Activated naive CD4-positive, alpha-beta T cell treated with anti-CD3 and anti-CD28 coated beads, Interleukin-2, amount 50 U/mL, for 72 hours (primary cell): ENCODE results near the gene RASGEF1C. TPM values are rescaled to one million over a fixed set of nuclear protein-coding genes. Genes with fewer than 3 reads are reported as not detected.

Source experiments
- ATAC-seq, 2 donors: fragments of 150-1000 bp; cut with Tn5 transposase; 2 replicates each; pipeline ENCODE4 v1.10.0; 2021; ENCODE audit warnings: mild to moderate bottlenecking in 2 of 2, moderate library complexity in 2 of 2
- DNase-seq, 2 donors: peaks; one replicate each; pipeline ENCODE4 v3.0.0; 2021 to 2022; ENCODE audit warnings: low spot score in 2 of 2
- H3K27ac Mint-ChIP-seq, 2 donors: one replicate each; pipeline ENCODE4 v1.8.0; 2022; ENCODE audit warnings: mild to moderate bottlenecking in 2 of 2, mixed read lengths in 2 of 2
- H3K36me3 Mint-ChIP-seq, 2 donors: one replicate each; pipeline ENCODE4 v1.8.0; 2022; ENCODE audit warnings: mixed read lengths in 2 of 2
- H3K9me3 Mint-ChIP-seq, 2 donors: one replicate each; pipeline ENCODE4 v1.8.0; 2022; ENCODE audit warnings: mixed read lengths in 2 of 2
- total RNA-seq, 2 donors: library from RNA; stranded (reverse); gene quantifications; one replicate each; pipeline ENCODE4 v1.2.3, GENCODE V29; 2022

The RASGEF1C gene
- total RNA-seq, 2 donors from 2014 or later: not detected

- no peaks in the 10 kb centered on the region for H3K36me3 Mint-ChIP-seq
- no peak for ATAC-seq
- no peak overlapping the region for H3K27ac Mint-ChIP-seq
Measured at GRCh38 chr5:180174587-180174972, 34.4 kb downstream of the RASGEF1C start.

GRCh38 chr5:180173875-180174586 lies 35.0 kb downstream of the RASGEF1C start:
- DNase-seq (no peak), ATAC-seq (no peak)
- no peak overlapping the region for H3K27ac Mint-ChIP-seq
- H3K9me3 Mint-ChIP-seq: no peaks in the 10 kb centered on the region
- H3K36me3 Mint-ChIP-seq: no peaks in the 10 kb centered on the region

More at GRCh38 chr5:180174587-180174972, 34.4 kb downstream of the RASGEF1C start:
- H3K9me3 Mint-ChIP-seq: no peaks in the 10 kb centered on the region
- DNase-seq: no peak

GRCh38 chr5:180173198-180173544 lies 35.8 kb downstream of the RASGEF1C start:
- no peak for ATAC-seq
- H3K27ac Mint-ChIP-seq: no peak overlapping the region

GRCh38 chr5:180172447-180173197 lies 36.4 kb downstream of the RASGEF1C start:
- Mint-ChIP-seq H3K36me3 (no peaks in the 10 kb centered on the region), H3K9me3 (no peaks in the 10 kb centered on the region), H3K27ac (no peak overlapping the region)
- DNase-seq: no peak
- ATAC-seq: no peak

More at GRCh38 chr5:180173198-180173544, 35.8 kb downstream of the RASGEF1C start:
- no peaks in the 10 kb centered on the region for H3K36me3 Mint-ChIP-seq
- DNase-seq: no peak
- no peaks in the 10 kb centered on the region for H3K9me3 Mint-ChIP-seq

- no peaks in the 10 kb centered on the region for H3K9me3 Mint-ChIP-seq
- DNase-seq (no peak), ATAC-seq (no peak)
- no peaks in the 10 kb centered on the region for H3K36me3 Mint-ChIP-seq
- H3K27ac Mint-ChIP-seq: no peak overlapping the region
Measured at GRCh38 chr5:180171568-180172094, 37.4 kb downstream of the RASGEF1C start.

GRCh38 chr5:180170810-180171567 lies 38.0 kb downstream of the RASGEF1C start:
- no peak for DNase-seq
- no peaks in the 10 kb centered on the region for H3K9me3 Mint-ChIP-seq
- no peak for ATAC-seq
- no peak overlapping the region for H3K27ac Mint-ChIP-seq
- no peaks in the 10 kb centered on the region for H3K36me3 Mint-ChIP-seq

GRCh38 chr5:180170106-180170809 lies 38.8 kb downstream of the RASGEF1C start:
- Mint-ChIP-seq H3K36me3 (no peaks in the 10 kb centered on the region), H3K9me3 (no peaks in the 10 kb centered on the region), H3K27ac (no peak overlapping the region)
- ATAC-seq (no peak), DNase-seq (no peak)

- Mint-ChIP-seq H3K27ac (no peak overlapping the region), H3K9me3 (peaks cover 0 to 4% of the 10 kb centered on the region in 2 donors), H3K36me3 (no peaks in the 10 kb centered on the region)
- DNase-seq (no peak), ATAC-seq (no peak)
Measured at GRCh38 chr5:180169248-180170105, 39.5 kb downstream of the RASGEF1C start.

GRCh38 chr5:180168758-180169157 lies 40.3 kb downstream of the RASGEF1C start:
- H3K36me3 Mint-ChIP-seq: no peaks in the 10 kb centered on the region
- H3K27ac Mint-ChIP-seq: no peak overlapping the region
- DNase-seq (no peak), ATAC-seq (no peak)
- peaks cover 0 to 9% of the 10 kb centered on the region in 2 donors for H3K9me3 Mint-ChIP-seq

- no peaks in the 10 kb centered on the region for H3K36me3 Mint-ChIP-seq
- DNase-seq (no peak), ATAC-seq (no peak)
- H3K9me3 Mint-ChIP-seq: peaks cover 0 to 9% of the 10 kb centered on the region in 2 donors
- H3K27ac Mint-ChIP-seq: no peak overlapping the region
Measured at GRCh38 chr5:180166176-180166575, 42.8 kb downstream of the RASGEF1C start.

- DNase-seq (no peak), ATAC-seq (no peak)
- Mint-ChIP-seq H3K9me3 (peaks cover 0 to 9% of the 10 kb centered on the region in 2 donors), H3K36me3 (no peaks in the 10 kb centered on the region), H3K27ac (no peak overlapping the region)
Measured at GRCh38 chr5:180162304-180162661, 46.7 kb downstream of the RASGEF1C start.

GRCh38 chr5:180161420-180162303 lies 47.3 kb downstream of the RASGEF1C start:
- no peak for ATAC-seq

GRCh38 chr5:180160789-180161188 lies 48.2 kb downstream of the RASGEF1C start:
- DNase-seq (no peak), ATAC-seq (no peak)
- Mint-ChIP-seq H3K27ac (no peak overlapping the region), H3K36me3 (no peaks in the 10 kb centered on the region), H3K9me3 (peaks cover 0 to 9% of the 10 kb centered on the region in 2 donors)

More at GRCh38 chr5:180161420-180162303, 47.3 kb downstream of the RASGEF1C start:
- DNase-seq: no peak
- peaks cover 0 to 9% of the 10 kb centered on the region in 2 donors for H3K9me3 Mint-ChIP-seq
- H3K36me3 Mint-ChIP-seq: no peaks in the 10 kb centered on the region
- no peak overlapping the region for H3K27ac Mint-ChIP-seq

- DNase-seq (no peak), ATAC-seq (no peak)
- H3K9me3 Mint-ChIP-seq: peaks cover 0 to 9% of the 10 kb centered on the region in 2 donors
- H3K27ac Mint-ChIP-seq: no peak overlapping the region
- no peaks in the 10 kb centered on the region for H3K36me3 Mint-ChIP-seq
Measured at GRCh38 chr5:180160215-180160614, 48.8 kb downstream of the RASGEF1C start.

- no peak for ATAC-seq
- Mint-ChIP-seq H3K9me3 (peaks cover 0 to 7% of the 10 kb centered on the region in 2 donors), H3K36me3 (no peaks in the 10 kb centered on the region), H3K27ac (no peak overlapping the region)
- no peak for DNase-seq
Measured at GRCh38 chr5:180159756-180160155, 49.3 kb downstream of the RASGEF1C start.
